Measurements from ENCODE around the gene PROZ. TPM values are rescaled to one million over a fixed set of nuclear protein-coding genes. Genes with fewer than 3 reads are reported as not detected.

Gene PROZ
- total RNA-seq, 1 donor from 2014 or later, result not detected

DNA sequence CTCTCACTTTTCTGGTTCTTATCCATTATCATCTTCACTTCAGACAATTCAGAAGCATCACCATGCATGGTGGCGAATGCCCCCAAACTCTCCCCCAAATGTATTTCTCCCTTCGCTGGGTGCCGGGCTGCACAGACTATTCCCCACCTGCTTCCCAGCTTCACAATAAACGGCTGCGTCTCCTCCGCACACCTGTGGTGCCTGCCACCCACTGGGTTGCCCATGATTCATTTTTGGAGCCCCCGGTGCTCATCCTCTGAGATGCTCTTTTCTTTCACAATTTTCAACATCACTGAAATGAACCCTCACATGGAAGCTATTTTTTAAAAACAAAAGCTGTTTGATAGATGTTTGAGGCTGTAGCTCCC, 38.6 kb upstream of the PROZ start:
- DNase-seq (ENCODE audit: low read depth, low spot score), result no peak

DNA sequence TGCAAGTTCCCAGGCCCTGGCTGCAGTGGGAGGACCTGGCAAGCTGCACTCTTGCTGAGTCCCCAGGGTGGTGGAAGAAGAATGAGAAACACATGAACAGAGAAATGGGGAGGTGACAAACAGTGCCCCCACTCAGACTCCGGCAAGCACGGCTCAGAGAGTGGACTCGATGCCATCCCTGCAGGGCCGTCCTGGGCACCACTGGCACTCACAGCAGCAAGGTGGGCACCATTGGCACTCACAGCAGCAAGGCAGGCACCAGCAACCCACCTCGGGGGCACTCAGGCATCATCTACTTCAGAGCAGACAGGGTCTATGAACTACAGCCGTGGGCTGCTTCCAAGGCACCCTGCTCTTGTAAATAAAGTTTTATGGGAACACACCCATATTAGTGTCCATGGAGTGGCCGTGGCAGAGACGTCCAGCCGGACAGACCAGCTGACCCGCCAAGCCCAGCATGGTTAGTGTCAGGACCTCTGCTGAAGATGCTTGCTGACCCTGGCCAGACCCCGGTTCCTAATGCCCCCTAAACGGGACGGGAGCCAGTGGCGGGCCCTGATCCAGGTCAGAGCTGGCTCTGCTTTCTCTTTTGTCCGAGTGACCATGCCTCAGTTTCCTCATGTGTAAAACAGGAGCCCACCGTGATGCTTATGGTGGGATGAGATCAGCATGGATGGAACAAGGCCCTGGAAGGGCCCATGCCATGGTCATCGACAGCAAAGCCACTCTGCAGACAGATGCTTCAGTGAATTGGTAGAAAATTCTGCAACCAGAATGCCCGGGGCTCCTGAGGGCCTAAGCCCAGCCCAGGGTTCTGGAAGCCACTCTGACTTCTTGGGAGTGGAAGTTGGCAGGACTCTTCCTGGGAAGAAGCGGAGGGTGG, 37.9 kb upstream of the PROZ start:
- DNase-seq (ENCODE audit: low read depth, low spot score), result no peak

DNA sequence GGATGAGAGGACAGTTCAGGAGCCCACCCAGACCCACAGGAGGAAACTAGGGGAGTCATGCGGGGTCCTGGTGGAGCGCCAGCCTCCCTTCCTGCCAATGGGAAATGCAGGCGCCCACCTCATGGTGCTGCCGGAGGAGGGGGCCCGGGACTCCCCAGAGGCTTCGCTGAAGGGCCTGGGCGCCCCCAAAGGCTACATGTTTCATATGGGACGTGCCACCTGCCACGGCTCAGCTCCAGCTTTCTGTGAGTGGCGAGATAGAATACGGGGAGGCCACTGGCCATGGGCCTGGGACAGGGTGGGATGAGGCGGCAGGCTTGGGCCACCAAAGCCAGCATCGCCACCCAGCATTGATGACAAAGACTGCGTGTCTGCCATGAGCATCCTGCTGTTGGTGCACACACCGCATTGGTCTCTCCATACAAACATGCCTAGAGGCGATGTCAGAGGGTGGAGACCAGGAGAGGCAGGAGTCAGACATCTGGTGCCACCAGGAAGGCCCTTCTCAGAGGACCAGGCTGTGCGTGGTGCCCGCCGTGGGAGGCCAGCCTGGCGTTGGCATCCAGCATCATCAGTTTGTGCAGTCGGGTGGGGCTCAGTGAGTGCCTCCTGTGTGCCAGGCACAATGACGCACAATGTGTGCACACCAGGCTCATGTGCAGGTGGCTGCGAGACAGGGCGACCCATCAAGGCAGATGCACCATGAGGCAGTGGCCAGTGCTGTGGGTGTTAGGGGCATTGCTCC, 37.1 kb upstream of the PROZ start:
- DNase-seq (ENCODE audit: low read depth, low spot score), result no peak

DNA sequence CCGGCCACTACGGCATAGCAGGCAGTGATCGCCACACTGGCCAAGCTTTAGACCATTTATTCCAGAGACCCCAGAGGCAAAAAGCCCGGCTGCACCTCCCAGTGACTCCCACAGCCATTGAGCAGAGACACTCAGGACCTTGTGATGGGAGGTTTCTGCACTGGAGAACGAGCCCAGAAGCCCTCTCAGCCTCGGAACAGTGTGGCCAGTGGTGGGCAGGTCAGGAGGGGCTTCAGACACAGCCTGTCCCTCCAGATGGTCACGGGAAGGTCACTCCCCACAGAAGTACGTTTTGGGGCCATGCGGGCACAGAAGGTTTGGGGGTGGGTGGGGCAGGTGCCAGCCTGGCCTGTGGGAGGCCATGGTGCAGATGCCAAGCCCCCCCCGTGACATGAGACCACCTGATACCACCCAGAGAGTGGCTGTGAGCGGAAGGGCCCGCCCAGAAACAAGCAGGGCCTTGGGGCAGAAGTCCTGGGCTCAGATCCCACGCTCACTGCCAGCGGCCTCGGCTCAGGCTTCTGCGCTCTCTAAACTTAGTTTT, 36.4 kb upstream of the PROZ start:
- no peak for DNase-seq (ENCODE audit: low read depth, low spot score)

DNA sequence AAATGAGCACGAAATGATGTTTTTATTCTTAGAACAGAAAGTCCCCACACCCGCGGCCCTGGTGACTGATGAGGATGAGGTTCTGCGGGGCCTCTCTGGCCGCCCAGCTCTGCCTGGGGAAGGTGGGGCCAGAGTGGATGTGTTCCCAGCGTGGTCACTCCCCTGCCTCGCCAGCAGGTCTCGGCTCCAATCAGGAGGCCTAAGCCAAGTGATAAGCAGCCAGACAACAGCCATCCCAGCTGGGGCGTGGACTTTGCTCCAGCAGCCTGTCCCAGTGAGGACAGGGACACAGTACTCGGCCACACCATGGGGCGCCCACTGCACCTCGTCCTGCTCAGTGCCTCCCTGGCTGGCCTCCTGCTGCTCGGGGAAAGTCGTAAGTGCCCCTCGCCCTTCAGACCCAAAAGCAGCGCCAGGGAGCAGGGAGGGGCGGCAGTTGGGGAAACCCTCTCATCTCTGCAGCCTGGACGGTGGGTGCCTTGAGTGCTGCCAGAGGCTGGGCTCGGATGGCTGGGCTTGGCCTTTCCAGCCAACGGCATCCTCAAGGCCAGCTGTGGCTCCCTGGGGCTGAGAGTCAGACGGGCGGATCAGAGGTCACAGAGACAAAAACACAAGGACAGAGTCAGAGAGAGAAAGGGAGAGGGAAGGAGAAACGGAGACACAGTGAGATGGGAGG, 35.8 kb upstream of the PROZ start, which contains the start of gene F10:
F10 (plus strand) TSS at position 250 of the 676 bp plus-strand sequence; CDS start at position 307, 57 bp downstream.
- no peak for DNase-seq (ENCODE audit: low read depth, low spot score)

DNA sequence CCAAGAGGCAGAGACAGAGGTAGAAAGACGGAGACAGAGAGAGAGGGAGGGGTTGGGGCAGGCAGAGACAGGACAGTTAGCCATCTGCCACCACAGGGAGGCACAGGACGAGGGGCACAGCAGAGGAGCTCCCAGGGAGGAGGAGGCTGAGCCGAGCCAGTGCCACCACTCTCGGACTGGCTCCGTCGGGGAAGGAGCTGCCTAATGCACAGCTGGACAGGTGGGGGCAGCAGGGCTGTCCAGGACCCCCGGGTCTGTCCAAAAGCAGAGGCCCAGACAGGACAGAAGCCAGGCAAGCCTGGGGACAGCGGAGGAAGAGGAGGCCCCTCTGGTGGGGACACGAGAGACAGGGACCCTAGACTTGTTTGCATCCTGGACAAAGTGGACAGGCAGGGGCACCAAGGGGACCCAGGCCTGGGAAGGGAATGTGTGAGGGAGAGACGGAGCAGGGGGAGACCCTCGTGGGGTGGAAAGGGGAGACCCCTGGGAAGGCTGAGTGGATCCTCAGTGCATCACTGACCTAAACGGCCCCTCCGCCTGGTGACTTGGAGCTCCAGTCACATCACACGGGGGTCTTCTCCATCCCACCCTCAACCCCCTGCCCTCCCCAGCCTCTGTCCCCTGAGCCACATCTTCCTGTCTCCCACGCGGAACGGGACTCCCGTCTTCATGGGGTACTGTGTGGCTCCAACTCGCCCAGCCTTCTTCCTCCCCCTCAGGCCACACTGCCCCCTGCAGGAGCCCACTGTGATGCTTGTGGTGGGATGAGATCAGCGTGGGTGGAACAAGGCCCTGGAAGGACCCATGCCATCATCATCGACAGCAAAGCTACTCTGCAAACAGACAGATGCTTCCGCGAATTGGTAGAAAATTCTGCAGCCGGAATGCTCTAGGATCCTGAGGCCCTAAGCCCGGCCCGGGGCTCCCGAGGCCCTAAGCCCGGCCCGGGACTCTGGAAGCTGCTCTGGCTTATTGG, 34.9 kb upstream of the PROZ start:
- no peak for DNase-seq (ENCODE audit: low read depth, low spot score)

DNA sequence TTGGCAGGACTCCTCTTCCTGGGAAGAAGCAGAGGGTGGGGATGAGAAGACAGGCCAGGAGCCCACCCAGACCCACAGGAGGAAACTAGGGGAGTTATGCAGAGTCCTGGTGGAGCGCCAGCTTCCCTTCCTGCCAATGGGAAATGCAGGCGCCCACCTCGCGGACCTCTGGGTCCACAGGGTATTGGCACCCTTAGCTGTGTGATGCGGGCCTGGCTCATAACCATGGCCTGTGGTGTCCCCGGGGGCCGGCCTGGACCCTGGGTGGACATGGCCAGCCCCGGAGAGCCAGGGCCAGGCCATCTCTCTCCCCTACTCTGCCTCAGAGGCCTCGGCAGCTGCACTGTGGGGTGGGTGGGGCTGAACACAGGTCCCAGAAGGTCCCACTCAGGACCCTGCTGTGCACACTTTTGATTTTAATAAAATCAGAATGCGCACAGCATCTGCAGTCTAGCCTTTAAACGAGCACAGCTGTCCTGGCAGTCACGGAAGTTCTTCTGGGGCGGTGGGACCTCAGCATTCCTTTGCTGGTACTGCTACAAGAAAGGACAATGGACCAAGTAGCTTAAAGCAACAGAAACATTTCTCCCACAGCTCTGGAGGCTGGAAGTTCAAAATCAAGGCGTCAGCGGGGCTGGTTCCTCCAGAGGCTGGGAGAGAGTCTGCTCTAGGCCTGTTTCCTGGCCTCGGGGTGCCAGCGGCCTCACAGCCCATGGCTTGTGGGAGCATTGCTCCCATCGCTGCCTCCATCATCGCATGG, 34.1 kb upstream of the PROZ start:
- no peak for DNase-seq (ENCODE audit: low read depth, low spot score)

DNA sequence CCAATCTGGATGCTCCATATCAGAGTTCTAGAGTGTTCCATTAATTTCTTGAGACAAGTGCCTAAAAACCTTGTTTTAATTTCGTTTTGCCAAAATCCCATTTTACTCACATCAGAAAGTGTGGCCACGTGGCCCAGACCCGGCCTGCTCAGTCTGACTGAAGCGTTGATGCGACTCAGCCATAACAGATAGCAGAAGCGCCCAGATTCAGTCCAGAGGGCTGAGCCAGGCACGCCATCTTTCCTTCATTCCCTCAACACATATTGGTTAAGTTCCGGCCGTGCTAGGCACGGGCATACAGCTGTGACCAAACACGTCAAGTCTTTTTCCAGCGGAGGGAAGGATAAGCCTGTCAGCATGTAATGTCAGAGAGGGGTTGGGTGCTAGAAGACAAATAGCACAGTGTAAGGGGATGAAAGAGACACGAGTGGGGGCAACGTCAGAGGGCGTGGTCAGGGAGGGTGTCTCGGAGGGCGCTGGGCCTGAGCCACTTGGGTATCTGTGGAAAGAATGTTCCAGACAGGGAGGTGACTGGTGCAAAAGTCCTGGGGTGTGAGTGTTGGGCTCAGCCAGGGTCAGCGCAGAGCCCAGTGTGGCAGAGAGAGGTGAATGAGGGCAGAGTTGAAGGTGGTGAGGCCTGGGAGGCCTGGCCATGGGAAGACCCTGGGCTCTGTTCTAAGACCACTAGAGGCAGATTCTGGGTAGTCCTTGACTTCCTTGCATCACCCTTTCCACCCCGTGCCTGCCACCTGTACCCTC, 32.8 kb upstream of the PROZ start:
- DNase-seq (ENCODE audit: low read depth, low spot score), result no peak

DNA sequence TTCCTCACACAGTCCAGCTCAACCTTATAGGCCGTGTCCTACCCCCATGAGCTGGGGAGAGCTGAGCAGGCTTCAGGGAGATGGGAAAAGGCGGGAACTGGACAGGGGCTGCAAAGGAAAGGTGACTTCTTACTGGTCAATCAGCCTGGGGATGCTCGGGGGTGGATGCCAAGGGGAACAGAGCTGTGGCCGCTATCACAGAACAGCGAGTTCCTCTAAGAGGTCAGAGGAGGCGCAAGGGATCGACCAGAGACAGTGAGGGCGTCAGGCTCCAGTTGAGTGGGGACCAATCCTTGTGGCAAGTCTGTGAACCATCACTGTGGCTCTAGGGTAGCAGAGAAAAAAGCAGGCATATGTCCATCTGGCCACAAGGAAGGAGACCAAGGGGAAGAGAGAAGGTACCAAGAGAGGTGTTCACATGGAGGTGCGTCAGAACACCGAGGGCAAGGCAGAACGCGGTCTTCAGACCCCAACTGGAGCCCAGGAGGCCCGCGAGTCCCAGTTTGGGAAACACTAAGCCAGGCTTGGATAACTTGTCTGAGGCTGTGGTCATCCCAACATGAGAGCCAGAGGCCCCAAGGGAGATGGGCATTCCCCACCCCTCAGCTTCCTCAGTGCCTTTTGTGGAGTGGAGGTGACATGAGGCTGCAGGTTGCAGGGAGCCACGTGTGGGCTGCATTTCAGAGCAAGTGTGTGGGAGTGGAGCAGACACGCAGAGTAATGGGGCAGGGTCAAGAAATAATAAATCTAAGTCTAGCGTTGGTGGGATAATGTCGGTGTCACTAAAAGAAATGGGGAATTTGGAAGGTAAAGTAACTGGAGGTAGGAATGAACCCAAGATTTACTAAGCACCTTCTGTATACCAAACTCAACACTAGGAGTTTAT, 31.9 kb upstream of the PROZ start:
- no peak for DNase-seq (ENCODE audit: low read depth, low spot score)

DNA sequence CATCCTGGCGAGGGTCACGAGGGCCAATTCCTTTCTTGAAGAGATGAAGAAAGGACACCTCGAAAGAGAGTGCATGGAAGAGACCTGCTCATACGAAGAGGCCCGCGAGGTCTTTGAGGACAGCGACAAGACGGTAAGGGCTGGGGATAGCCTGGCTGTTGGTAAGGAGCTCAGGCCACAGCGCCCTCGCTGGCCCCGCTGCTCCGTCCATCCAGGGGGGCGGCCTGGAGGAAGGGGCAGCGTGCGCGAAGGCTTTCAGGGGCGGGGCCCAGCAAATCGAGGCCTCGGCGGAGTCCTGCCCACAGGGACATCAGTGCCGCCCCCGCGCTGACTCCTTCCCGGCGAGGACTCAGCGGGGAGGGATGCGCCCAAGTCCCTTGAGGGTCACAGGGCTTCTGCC, 29.0 kb upstream of the PROZ start:
- no peak for DNase-seq (ENCODE audit: low read depth, low spot score)

DNA sequence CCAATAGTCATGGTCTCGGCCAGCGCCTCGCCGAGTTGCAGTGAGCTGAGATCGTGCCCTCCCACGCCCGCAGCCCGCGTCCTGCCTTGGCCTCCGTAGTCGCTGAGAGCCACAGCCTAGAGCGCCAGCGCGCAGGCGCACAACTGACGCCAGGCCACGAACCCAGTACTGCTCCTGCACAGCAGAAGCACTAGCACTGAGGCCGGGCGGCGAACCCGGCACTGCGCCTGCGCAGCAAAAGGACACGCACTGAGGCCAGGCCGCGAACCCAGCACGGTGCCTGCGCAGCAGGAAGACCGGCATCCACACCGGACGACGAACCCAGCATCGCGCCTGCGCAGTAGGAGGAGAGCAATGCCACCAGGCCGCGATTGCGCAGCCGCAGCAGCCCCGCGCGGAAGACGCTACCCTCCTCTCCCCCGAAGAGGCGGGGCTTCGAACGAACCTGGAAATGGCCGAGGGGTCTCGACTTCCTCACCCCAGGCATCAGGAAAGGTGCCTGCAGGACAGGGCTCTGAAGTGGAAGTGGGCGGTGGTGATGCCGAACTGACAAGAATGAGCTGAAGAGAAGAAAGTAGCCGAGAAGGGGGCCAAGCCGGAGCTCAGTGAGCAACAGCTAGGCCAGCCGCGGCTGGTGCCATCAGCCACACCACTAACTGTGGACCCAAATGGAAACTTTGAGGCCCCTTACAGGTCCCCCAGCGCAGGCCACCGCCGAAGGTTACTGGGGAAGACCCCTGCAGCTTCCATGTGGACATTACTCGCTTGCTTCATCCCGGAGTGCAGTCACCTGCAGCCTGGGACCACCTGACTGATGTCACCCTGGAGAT, 28.3 kb upstream of the PROZ start:
- no peak for DNase-seq (ENCODE audit: low read depth, low spot score)

DNA sequence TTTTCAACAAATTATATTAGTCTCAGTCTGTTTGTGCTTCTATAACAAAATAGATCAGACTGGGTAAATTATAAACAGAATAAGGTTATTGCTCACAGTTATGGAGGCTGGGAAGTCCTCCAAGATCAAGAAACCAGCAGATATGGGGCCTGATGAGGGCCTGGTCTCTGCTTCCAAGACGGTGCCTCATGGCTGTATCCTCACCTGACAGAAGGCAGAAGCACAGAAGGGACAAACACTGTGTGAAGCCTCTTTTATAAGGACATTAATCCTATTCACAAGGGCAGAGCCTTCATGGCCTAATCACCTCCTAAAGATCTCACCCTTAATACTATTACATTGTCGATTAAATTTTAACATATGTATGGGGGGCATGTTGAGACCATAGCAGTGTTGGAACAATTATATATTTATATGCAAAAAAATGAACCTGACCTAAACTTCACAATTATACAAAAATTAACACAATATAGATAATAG, 23.1 kb upstream of the PROZ start:
- DNase-seq (ENCODE audit: low read depth, low spot score), result no peak

DNA sequence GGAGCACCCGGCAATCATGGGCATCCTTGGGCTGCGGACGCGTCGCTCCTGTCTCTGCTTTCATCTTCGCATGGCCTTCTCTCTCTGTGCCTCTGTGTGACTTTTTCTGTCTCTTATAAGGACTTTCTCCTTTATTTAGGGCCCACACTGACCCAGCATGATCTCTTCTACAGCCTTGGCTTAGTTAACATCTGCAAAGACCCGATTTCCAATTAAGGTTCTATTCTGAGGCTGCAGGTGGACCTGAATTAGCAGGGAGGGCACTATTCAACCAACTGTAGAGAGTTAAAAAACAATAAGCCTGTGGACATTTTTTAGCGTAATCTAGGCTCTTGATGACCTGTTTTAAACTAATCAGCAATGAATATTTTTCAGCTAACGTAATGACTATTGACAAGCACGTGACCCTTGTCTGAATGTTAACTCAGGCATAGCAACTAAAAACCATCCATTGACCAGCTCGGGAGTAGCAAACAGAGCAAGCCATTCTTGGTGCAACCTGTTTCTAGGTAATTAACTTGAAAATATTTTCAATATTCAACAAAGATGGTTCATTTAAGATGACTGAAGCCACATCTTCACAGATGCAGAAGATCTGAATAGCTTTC, 20.7 kb upstream of the PROZ start:
- DNase-seq (ENCODE audit: low read depth, low spot score), result no peak

DNA sequence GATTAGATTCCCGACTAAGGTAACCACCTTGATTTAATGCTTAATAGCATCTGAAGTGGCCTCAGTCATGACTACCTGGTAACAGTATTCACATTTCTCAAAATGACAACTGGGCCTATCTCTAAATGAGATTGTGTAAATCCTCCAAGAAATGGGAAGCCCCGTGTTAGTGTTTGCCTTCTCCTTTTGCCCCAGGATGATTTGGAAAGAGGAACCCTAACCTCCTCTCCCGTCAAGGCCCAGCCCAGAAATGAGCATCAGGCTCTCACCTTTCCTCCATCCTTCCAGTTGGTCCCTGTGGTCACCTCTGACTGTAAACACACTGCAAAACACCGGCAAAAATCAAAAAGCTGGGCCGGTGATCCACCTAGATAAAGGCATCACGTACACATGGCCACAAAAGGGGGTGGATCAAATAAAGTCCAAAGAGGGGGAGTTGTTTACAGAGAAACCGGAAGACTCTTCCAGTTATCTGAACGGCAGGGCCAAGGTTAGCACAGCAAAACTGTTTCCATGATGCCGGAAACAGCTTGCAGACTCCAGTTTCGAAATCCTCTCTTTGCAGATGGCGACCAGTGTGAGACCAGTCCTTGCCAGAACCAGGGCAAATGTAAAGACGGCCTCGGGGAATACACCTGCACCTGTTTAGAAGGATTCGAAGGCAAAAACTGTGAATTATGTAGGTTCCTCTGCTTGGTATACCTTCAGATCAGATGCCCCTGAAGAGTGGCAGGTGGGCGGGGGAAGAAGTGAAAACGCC, 19.5 kb upstream of the PROZ start:
- no peak for DNase-seq (ENCODE audit: low read depth, low spot score)

DNA sequence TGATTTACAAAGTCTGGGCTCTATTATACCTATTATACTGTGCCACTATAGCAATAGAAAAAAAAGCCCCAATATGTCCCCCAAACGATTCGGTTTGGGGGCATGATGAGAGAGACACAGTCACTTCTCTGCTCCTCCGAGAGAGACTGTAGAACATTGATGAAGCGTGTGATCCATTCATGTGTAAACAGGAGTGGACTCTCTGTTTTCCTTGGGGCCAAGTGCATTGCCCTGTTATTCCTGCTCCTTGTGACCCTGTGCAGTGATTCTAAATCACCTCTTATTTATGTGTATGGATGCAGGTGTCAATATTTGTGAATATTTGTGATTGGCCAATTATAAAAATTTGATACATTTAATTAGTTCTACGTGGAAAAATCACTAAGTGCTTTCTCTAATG, 18.9 kb upstream of the PROZ start:
- no peak for DNase-seq (ENCODE audit: low read depth, low spot score)

Data from pulmonary artery endothelial cell (primary cell).